GM12801 (cell line): ENCODE measurements around the gene IWS1.

Experiments used
- CTCF ChIP-seq: IDR thresholded peaks from one replicate; pipeline ENCODE4 v1.5.1; 2011; ENCODE audit warnings: control low read depth; ENCODE audit not compliant: insufficient read length; ENCODE audit errors: extremely low read depth

The IWS1 gene

GRCh38 chr2:127570282-127571250, 44.3 kb upstream of the IWS1 start:
- no peak for TF ChIP-seq CTCF

GRCh38 chr2:127569666-127570065, 43.4 kb upstream of the IWS1 start:
- TF ChIP-seq CTCF, result no peak

GRCh38 chr2:127568128-127568527, 41.8 kb upstream of the IWS1 start:
- no peak for TF ChIP-seq CTCF

- no peak for TF ChIP-seq CTCF
Observed at GRCh38 chr2:127567351-127567854, 41.1 kb upstream of the IWS1 start.

GRCh38 chr2:127566576-127566975, 40.3 kb upstream of the IWS1 start:
- no peak for TF ChIP-seq CTCF

GRCh38 chr2:127566139-127566417, 39.8 kb upstream of the IWS1 start:
- no peak for TF ChIP-seq CTCF

GRCh38 chr2:127565261-127566138, 39.2 kb upstream of the IWS1 start:
- no peak for TF ChIP-seq CTCF
